ENCODE data around the gene MME.

The MME gene

GRCh38 chr3:155147588-155147987, 67.5 kb downstream of the MME start:
- no peak for DNase-seq (ENCODE audit: low read depth)

GRCh38 chr3:155149494-155149893, 69.4 kb downstream of the MME start:
- no peak for DNase-seq (ENCODE audit: low read depth)

GRCh38 chr3:155153242-155154186, 73.4 kb downstream of the MME start:
- DNase-seq (ENCODE audit: low read depth): no peak

- no peak for DNase-seq (ENCODE audit: low read depth)
These were observed 74.1 kb downstream of the MME start for GRCh38 chr3:155154255-155154654.

- DNase-seq (ENCODE audit: low read depth): no peak
These were observed 78.4 kb downstream of the MME start for GRCh38 chr3:155158346-155159037.

GRCh38 chr3:155159301-155159700, 79.2 kb downstream of the MME start:
- DNase-seq (ENCODE audit: low read depth): no peak

GRCh38 chr3:155161640-155162292, 81.6 kb downstream of the MME start:
- DNase-seq (ENCODE audit: low read depth): no peak

- no peak for DNase-seq (ENCODE audit: low read depth)
These were observed 84.2 kb downstream of the MME start for GRCh38 chr3:155164306-155164705.

- DNase-seq (ENCODE audit: low read depth): no peak
These were observed 86.3 kb downstream of the MME start for GRCh38 chr3:155166441-155166840.

GRCh38 chr3:155169197-155169596, 89.1 kb downstream of the MME start:
- DNase-seq (ENCODE audit: low read depth): no peak

- no peak for DNase-seq (ENCODE audit: low read depth)
These were observed 93.7 kb downstream of the MME start for GRCh38 chr3:155173771-155174170.

- DNase-seq (ENCODE audit: low read depth): no peak
These were observed 98.8 kb downstream of the MME start for GRCh38 chr3:155178810-155179436.

GRCh38 chr3:155179437-155179827, 99.3 kb downstream of the MME start:
- DNase-seq (ENCODE audit: low read depth): no peak

GRCh38 chr3:155179966-155180757, 100.0 kb downstream of the MME start:
- DNase-seq (ENCODE audit: low read depth): no peak

GRCh38 chr3:155182467-155182866, 102.3 kb downstream of the MME start:
- no peak for DNase-seq (ENCODE audit: low read depth)

- no peak for DNase-seq (ENCODE audit: low read depth)
These were observed 103.9 kb downstream of the MME start for GRCh38 chr3:155184011-155184410.

GRCh38 chr3:155185631-155186071, 105.5 kb downstream of the MME start:
- DNase-seq (ENCODE audit: low read depth): no peak

- no peak for DNase-seq (ENCODE audit: low read depth)
These were observed 107.9 kb downstream of the MME start for GRCh38 chr3:155188031-155188430.

- DNase-seq (ENCODE audit: low read depth): no peak
These were observed 109.4 kb downstream of the MME start for GRCh38 chr3:155189478-155189877.

GRCh38 chr3:155190691-155191090, 110.6 kb downstream of the MME start:
- no peak for DNase-seq (ENCODE audit: low read depth)

GRCh38 chr3:155192957-155193746, 113.0 kb downstream of the MME start:
- DNase-seq (ENCODE audit: low read depth): no peak

Data from activated T-helper 9 cell treated with anti-CD3 and anti-CD28 coated beads, Interleukin-2, amount 50 U/mL, for 16 hours (primary cell).